Measurements from ENCODE around the gene MTFMT.

Gene MTFMT

GRCh38 chr15:65059931-65060596, 30.6 kb upstream of the MTFMT start:
- DNase-seq = no peak

- no peak for DNase-seq
These were observed 29.9 kb upstream of the MTFMT start for GRCh38 chr15:65059369-65059750.

GRCh38 chr15:65058394-65059368, 29.2 kb upstream of the MTFMT start:
- no peak for DNase-seq

- DNase-seq = no peak
These were observed 28.1 kb upstream of the MTFMT start for GRCh38 chr15:65057549-65057940.

- DNase-seq = no peak
These were observed 27.6 kb upstream of the MTFMT start for GRCh38 chr15:65056868-65057548.

- DNase-seq = no peak
These were observed 26.7 kb upstream of the MTFMT start for GRCh38 chr15:65056106-65056505.

GRCh38 chr15:65055201-65055870, 25.9 kb upstream of the MTFMT start:
- peak; percentile 34 for DNase-seq

GRCh38 chr15:65054333-65055200, 25.1 kb upstream of the MTFMT start:
- DNase-seq = peak; percentile 57

- no peak for DNase-seq
These were observed 23.5 kb upstream of the MTFMT start for GRCh38 chr15:65052956-65053355.

- DNase-seq = no peak
These were observed 21.8 kb upstream of the MTFMT start for GRCh38 chr15:65051266-65051665.

- peak; percentile 61 for DNase-seq
These were observed 20.8 kb upstream of the MTFMT start for GRCh38 chr15:65050270-65050669.

- peak; percentile 93 for DNase-seq
These were observed 20.0 kb upstream of the MTFMT start for GRCh38 chr15:65049418-65049840.

- no peak for DNase-seq
These were observed 18.8 kb upstream of the MTFMT start for GRCh38 chr15:65048241-65048640.

GRCh38 chr15:65044724-65045481, 15.5 kb upstream of the MTFMT start, which contains the start of gene SLC51B:
Gene SLC51B (plus strand): TSS chr15:65045387. CDS start chr15:65050005, 4,618 bp downstream.
- peak; percentile 84 for DNase-seq

GRCh38 chr15:65044218-65044617, 14.8 kb upstream of the MTFMT start:
- DNase-seq = peak; percentile 87

GRCh38 chr15:65042776-65043327, 13.4 kb upstream of the MTFMT start:
- DNase-seq = peak; percentile 3

- DNase-seq = no peak
These were observed 12.3 kb upstream of the MTFMT start for GRCh38 chr15:65041787-65042186.

GRCh38 chr15:65040461-65040860, 11.0 kb upstream of the MTFMT start:
- DNase-seq = no peak

- DNase-seq = no peak
These were observed 9.4 kb upstream of the MTFMT start for GRCh38 chr15:65038836-65039235.

- no peak for DNase-seq
These were observed 9.0 kb upstream of the MTFMT start for GRCh38 chr15:65038428-65038827.

- no peak for DNase-seq
These were observed 7.9 kb upstream of the MTFMT start for GRCh38 chr15:65037309-65037708.
